Inflammatory macrophage (primary cell): ENCODE results near the gene CBX4.

Experiments
- DNase-seq, 2 donors: peaks; one replicate each; pipeline ENCODE4 v3.0.0-alpha.2; 2020 to 2022

The CBX4 gene

DNA sequence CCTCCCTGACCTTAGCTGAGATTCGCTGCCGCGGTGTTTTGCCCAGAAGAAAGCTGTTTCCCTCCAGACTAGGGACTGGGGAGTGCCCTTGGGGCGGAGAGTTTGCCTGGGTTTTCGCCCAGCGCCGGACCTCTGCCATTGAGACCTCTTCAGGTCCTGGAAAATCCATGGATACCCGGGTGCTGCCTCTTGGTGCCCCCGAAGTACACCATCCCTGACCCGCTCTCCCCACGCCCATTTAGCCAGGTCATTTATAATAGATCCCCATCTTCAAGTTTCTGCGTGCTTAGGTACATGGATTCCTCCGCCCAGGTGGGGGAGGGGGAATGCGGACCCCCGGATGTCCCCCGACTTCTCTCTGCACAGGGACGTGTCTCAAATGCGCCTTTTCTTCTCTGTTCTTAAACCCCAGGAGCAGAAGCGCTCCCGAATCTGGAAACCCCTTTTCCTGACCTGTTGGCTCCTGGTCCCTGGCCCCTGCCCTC lies 27.3 kb downstream of the CBX4 start:
- no peak for DNase-seq

DNA sequence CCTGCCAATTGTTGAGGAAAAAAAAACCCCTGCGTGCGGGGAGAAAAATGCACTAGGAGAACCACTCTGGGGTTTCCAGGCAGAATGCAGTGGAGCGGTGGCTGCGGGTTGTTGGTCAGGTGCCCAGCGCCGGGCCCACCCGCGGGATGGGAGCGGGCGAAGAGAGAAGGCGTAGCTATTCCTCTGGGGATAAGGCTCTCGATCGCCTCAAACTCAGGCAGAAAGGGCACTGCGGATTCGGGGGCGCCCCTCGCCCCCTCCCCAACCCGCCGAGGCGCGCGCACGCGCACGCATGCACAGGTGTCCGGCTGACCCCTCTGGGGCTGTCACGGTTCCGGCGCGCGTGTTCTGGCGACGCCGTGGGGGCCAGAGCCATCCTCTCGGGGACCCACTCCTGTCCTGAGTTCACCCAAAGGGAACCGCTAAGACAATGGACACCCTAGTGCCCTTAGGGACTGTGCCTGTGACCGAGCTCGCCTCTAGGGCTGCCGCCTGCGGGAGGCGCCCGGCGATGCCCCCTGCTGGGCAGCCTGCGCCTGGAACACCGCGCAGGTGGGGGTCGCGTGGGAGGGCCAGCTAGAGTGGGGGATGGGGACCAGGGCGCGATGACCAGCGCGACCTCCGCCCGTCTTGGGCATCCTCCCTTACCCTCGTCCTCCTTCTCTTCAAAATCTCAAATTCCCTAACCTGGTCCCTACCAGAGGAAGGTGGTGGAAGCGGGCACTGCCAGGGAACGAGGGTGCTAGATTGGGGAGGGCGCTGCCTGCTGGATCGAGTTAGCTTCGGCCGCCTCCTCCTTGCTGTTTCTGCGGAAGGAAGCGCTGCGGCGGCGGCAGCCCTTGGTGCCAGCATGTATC lies 28.0 kb downstream of the CBX4 start:
- DNase-seq: peak; percentile 40 to 57

DNA sequence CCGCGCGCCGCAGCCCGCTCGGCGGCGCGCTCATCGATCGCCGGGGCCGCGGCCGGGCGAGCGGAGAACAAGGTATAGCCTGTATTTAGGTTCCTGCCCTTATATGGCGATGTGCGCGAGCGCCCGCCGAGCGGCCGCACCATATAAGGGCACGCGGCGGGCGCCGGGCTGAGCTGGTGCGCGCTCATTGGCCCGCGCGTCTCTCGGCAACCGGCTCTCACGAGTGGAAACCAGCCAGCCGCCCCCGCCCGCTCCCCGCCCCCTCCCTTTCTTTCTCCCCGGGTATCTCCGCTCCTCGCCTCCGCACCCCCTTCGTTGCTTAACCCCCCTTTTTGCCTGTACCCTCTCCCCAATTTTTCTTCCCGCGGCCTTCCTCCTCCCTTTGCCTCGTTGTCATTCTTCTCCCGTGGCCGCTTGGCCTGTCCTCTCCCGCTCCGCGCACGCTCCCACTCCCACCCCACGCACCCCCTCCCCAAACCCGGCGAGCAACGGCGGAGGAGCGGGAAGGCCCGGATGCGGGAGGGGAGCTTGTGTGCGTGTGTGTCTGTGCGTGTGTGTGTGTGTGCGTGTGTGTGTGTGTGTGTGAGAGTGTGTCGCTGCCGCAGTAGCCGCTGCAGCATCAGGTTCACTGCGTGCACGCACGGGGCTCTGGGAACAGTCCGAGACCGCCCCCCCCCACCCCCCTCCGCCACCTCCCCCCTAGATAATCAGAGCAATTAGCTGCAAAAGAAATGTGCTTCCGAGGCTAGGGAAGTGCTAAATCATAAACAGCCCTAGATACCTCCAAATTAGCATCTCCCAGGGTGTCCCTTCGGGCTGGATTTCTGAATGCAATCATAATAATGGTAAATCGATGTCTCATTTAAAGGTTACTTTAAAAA lies 28.9 kb downstream of the CBX4 start:
- peak; percentile 49 to 75 for DNase-seq

DNA sequence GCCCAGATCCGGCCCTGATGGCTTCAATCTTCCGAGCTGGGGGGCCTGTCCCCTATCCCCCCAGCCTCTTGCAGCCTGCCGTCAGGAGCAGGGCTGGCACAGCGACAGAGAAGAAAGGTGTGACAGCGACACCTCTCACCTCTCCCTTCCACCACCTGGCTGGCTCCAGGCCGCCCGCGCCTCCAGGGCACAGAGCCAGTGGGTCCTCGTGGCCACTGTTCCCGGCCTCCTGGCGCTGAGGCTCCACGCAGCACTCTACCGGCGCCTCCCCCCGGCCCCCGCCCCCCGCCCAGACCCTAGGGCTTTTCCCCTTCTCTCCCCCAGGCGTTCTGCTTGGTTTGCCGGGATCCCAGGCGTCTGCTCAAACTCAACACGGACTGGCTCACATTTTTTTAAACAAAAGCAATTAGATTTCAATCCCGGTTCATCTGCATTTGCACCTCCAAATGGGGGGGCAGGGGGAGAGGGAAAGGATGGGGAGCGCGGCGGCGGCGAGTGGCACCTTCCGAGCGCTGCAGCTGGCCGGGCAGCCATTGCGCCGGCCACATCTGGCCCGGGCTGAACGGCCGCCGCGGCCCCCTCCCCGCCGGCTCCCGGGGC lies 29.6 kb downstream of the CBX4 start:
- DNase-seq: no peak

DNA sequence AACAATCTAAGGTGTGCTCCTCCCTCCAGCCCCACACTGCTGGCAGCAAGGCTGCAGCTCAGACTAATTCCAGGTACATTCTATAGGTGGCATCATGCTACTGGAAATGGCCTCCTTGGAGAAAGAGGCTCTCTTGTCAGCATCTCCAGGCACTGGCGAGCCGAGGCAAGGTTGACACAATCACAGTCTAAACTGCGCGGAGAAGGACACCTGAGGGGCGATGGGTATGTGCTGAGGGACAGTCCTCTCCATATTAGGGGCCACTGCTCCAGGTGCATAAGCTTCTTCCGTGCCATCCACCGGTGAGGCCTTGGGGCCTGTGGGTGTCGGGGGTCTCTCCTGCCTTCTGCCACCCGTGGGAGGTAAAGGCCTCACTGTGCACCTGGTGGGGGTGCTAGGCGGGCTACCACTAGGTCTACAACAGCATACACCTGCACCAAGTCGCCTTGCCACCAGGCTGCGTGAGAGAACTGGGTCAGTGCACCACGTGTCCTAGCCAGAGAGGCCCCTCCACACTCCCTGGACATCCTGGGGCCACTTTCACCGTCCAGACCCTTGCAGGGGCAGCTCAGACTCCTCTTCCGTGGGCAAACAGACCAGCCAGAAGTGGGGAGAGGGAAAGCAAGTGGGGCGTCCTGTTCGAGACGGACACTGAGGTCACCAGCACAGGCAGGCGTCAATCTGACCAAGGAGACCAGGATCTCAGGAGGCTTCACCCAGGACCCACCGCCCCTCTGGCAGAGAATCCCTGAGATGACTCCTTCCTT lies 30.3 kb downstream of the CBX4 start:
- DNase-seq: no peak

DNA sequence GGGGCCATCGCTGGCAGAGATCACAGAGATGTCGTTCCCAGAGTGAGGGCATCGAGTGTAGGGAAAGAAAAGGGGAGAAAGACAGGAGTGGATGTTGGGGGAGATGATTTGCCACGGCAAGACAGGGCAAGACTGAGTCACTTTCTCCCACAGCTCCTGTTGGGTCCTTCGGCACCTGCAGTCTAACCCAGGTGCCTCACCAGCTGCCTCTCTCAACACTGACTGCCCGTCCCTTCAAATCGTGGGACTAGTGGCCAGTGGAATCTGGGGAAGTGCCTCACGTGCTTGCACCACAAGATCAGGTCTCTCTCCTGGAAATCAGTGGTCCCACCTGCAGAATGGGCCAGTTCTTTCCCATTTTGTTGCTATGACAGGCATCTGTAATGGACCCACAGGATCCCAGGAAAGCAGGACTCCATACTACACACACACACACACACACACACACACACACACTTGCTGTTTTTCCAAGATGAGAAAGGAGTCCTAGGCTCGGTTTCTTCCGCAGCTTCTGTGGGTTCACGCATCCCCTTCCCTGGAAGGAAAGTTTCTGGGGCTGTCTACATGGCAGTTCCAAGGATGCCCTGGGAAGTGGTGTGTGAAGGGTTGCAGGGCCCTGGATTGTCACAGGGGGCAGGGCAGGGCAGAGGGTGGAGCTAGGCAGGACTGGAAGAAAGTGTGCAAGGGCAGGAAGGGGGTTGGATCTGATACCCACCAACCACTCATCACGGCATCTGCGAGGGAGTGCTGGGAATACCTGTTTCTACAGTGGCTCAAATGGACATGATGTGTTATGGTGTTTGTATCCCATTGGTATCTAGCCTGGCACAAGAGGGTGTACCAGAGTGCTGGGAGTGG lies 32.1 kb downstream of the CBX4 start:
- DNase-seq: no peak

DNA sequence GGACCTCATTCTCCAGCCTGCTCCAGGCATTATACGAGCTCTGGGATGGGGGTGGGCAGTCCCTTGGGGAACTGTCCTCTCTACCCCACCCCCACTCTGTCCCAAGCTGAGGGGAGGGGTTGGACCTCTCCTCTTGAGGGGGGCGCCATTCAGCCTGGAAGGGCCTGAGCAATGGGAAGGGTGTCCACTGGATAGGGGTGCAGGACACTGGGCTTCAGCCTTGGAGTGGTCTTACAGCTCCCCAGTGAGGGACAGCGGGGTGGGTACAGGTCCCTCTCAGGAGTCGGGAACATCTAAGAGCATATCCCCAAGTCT lies 32.8 kb downstream of the CBX4 start:
- DNase-seq: no peak

DNA sequence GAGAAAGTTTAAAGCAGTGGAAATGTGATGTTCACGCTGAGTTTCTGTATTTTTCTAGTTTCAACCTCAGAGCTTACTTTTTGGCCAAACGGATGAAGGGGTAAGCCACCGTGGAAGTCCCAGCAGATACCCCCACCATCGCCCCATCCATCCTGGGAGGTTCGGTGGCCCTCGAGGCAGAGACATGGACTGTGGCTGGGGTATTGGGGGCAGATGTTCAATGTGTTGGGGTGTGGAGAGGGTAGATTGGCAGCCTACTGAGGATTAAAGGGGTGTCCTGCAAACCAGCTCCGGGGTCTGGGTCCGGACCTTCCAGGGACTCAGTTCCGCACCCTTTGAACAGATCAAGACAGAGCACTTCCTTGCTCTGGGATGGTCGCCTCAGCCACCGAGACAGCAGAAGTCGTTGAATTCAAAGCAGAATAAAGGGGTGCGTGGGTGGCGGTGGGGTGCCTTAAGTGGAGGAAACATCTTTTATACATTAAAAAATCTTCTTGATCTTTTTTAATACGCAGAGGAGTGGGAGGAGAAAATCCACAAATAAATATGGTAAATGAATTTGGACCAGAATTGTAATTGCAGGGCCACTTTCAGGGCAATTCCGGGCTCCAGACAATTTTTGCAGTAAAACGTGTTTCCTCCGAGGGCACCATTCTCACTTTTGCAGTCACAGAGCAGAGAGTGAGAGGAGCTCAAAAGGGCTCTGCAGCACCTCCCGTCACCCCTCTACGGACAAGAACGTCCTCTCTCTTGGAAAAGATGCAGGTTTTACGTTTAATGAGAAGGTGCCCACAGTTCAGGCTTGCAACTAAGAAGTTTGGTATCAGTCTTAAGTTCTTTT lies 34.2 kb downstream of the CBX4 start:
- DNase-seq: peak in 1 of 2 donors; percentile 32

DNA sequence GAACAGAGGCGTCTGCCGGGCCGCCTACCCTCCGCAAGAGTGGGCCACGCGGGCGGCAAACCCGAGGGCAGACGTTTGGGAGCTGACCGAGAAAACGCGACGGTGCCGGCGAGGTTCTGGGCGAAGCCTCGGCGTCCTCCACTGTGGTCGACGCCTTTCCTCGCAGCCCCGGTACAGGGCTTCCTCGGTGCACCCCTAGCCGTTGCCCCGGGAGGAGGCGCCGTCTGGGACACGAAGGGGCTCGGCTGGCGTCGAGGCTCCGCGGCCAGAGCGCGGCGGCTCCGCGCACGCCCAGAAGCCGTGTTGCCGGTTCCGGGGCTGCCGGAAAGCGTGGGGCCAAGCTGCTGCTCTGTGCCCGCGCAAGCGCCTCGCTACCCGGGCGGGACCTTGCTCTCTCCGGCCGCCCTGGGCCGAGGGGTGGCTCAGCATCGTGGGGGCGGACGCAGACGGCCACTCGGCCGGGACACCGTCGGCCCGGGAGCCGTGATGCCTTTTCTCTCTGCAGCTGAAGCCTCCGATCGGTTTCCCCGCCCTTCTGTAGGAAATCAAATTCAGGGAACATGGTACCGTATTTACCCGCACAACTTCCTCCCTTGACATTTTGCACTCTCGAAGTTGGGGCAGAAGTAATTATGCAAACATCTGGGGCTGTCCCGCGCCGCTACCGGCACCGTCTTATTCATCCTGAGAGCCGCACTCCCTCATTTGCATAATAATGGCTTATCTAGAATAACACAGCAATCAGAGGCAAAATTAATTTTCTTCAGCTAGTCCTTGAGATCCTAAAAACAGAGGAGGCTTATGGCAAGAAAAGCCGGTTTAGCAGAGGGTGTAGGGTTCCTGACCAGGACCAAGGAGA lies 35.0 kb downstream of the CBX4 start:
- peak; percentile 70 for DNase-seq

DNA sequence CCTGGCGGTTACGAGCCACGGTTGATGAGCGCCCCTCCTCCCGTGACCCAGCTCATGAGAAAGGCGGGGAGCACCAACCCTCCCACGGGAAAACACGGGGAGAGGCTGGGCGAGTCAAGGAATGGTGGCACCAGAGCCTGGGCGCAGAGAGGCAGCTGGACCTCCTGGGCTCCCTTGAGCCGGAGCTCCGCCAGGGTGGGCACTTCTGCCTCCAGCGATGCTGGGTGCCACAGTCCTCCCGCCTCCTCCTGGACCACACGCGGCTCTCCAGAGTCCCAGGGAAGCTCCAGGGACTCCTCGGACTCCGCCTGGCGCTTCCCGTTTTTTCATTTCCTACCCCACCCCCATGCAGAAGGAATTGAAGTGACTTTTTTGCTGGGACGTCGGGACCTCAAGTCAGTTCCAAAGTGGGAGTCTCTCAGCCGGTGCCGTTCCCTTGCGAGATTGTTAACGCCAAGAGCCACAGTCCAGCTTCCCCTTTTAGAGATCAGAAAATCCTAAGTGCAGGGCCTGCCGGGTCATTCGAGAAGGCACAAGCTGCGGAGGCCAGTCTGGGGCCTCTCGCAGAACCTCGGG lies 35.7 kb downstream of the CBX4 start:
- peak; percentile 37 to 48 for DNase-seq

DNA sequence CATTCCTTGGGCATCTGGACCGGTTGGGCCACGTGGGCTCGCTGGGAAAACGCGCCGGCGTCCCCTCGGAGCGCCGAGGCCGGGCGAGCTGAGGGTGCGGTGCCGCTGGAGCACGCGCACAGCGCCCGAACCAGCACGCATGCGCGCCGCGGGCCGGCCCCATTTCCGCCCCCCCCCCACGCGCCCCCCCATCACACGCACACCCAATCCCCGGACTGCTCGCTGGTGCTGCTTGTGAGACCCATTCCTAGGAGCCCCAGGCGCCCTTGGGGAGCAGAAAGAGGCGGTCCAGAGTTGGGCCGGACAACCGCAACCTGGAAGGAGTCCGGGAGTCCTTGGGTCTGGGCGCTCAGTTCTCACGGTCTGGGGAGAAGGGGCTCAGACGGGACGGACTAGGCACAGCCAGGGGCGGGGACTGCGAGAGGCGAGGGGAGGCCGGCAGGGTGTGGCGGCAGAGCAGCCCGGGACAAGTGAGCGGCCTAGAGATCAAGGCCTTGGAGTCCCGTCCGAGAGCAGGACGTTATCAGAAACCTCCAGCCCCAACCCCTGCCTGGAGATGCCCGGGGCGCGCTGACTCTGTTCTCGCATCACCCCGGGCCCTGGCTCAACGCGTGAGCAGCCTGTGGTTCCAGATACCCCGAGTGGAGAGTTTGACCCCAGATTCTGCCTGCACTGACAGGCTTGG lies 36.4 kb downstream of the CBX4 start:
- DNase-seq: no peak

DNA sequence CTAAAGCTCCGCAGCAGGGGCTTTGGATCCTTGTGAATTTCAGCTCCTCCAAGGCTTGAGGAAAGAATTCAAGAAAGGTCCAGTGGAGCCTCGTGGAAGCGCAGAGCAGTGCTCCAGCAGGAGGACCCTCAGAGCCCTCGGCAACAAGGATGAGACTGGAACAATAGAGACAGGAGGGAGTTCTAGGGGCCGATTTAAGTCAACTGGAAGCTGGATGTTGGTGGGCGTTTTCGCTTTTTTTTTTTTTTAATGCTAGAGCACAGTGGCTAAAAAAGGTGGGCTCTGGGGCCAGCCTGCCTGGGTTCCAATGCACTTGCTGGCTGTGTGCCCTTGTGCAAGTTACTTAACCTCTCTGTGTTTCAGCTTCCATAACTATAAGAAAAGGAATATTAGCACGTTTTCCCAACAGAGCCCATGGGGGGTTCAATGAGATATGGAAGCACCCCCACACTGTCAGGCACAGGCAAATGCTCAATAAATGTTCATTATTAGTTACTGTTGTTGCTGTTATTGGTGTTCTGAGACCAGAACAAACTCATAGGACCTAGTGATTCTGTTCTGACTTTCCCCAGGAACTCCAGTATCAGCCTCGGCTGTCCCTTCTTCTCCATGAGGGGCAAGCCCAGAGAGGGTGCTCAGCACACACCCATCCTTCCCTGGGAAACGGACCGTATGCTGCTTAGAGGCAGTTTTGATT lies 37.1 kb downstream of the CBX4 start:
- no peak for DNase-seq

DNA sequence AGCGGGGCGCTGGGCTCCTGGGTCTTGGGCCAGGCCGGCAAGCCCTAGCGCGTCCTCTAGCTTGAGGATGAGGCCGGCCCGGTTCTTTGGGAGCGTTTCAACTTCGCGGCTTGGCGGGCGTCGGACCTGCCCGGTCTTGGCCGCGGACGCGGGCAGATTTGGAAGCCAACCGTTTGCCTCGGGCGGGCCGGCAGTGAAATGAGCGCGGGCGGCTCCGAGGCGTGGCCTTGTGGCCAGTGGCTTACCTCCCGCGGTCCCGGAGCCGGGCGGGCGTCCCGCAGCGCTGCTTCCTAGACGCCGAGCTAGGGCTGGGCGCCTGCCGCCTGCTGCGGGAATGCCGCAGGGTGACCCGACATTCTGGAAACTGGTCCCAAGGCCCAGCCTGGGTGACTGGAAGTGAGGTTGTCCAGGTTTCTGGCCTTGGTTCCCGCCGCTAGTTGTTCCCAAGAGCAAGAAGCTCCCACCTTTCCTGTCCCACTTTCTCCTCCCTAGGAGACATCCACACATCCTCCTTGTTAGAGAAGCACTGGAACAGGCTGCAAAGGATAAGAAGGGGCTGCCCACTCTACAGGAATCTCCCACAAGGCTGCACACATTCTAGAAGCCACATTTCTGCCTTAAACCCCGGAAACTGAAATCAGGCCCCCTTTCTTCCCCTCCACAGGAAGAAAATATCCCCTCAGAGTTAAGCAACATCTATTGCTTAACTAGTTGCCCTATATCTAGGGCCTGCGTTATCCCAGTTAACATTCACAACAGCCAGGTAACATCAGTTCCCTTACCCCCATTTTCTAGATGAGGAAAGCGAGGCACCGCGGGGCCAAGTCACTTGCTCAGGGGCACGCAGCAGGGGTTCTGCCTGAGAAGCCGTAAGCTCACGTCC lies 37.8 kb downstream of the CBX4 start:
- DNase-seq: no peak

DNA sequence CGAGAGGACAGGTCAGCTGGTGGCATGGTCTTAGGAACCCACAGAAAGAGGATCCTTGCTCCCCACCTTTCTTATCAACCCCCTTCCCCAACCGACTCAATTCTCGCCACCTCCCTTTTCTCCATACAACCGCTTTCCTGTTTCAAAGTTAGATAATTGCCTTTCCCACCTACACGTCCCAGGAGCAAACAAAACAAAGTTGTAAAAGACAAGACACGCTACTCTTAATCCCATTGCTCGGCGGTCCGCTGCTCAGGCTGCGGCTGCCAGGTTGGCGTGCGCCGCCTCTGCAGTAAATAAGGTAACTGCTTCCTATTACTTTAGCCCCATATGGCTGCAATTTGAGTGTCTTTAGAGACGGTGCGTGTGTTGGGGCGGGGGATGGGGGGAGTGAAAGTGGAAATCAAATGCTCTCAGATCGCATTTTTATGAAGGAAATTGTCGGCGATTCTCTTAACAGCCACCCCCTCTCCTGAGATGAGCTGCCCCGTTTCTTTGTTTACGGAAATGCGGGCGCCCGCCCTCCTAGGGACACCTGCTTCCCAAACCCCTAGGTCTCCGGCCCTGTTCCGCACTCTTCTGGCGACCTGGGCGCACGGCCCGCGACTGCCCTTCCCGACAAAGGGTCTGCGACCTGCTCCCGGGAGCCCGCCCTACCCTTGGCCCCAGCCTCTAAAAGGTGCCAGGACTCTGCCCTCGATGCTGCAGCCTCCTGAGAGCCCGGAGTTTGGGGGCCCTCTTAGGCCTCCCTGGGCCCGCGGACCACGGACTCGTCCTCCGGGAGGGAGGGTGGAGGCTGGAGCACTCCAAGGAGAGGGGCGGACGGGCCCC lies 38.7 kb downstream of the CBX4 start:
- DNase-seq: no peak

DNA sequence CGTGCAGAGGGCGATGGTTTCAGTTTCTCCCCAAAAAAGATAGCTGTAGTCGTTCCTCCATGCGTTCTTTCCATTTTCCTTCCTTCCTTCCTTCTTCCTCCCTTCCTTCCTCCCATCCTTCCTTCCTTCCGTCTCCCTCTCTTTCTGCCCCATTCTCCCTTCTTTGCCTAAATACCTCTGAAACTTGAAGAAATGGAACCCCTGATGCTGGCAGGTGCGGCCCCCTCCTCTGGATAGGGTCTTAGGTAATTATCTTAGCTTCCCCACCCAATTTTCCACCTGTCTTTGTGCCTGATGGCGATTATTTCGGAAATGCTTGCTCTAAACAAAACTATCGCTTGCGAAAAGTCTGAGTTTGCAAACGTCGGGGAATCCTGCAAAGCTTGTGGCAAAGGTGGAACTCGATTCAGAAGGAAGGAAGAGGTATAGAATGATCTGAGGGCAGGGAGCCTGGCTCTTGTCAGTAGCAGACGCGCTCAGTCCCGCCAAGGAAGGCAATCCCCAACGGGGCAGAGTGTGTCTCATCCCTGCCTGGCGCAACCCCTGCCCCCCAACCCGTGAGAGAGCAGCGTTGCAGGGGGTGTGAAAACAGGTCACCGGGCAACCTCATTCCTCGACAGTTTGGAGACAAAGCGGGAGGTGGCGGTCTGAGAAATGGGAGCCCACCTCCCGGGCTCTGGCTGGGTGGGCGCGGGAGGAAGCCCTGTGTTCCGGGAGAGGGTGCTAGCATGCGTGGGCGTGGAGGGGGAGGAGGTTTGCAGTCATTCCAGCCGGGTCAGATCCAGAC lies 39.5 kb downstream of the CBX4 start:
- DNase-seq: no peak
